Fibroblast of the aortic adventitia (primary cell): ENCODE measurements around the gene LRRC8C. TPM values are rescaled to one million over a fixed set of nuclear protein-coding genes. Genes with fewer than 3 reads are reported as not detected.

Experiments
- DNase-seq: peaks from one replicate; pipeline ENCODE4 v3.0.0-alpha.2; 2010; ENCODE audit warnings: low read depth
- H3K4me3 ChIP-seq: 2 replicates; pipeline ENCODE4 v1.5.1; 2011; ENCODE audit warnings: low read depth, mild to moderate bottlenecking, control low read depth, low read length, moderate library complexity
- total RNA-seq: library from RNA; depleted of rRNA; stranded (reverse); fragments of >200 nt; gene quantifications from 2 replicates; pipeline ENCODE4 v1.2.3, GENCODE V29; 2012; ENCODE audit warnings: low replicate concordance
- TF ChIP-seq, protein P1 (sequence below): IDR thresholded peaks from 2 replicates; pipeline ENCODE4 v1.5.1; 2011; ENCODE audit warnings: mild to moderate bottlenecking, low read length, control low read depth, inconsistent platforms; ENCODE audit not compliant: insufficient read depth

Gene LRRC8C
- 6.0 and 25.3 TPM in 2 replicates for total RNA-seq

DNA sequence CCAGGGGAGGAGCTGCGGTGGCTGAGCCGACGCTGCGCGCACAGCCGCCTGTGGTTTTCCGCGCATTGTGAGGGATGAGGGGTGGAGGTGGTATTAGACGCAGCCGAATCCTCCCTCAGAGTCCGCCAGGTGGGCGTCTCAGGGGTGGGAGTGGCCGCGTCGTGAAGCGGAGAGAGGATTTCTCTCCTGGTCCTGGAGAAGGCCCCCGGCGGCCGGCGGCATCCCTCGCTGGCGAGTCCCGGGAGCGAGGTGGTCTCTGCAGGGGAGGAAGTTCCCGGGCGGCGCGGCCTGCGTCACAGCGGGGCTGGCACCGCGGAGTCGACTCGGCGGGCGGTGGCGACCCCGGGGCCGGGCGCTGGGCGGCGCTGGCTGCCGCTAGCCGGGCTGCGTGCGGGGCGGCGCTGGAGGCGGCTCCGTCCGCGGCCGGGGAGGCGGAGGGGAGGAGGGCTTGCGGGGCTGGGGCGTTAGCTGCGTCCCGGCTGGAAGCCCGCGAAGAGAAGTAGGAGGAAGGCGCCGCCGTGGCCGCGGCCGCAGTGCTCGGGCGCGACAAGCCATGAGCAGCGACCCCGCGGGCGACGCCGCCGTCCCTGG lies at the start of gene LRRC8C:
LRRC8C (plus strand) TSS at position 464 of the 591 bp plus-strand sequence. CDS start 53,354 bp downstream, outside the sequence.
- H3K4me3 ChIP-seq = peak within 1 kb of the TSS; percentile 85
- DNase-seq = peak; percentile 65
- TF ChIP-seq, protein P1, sequence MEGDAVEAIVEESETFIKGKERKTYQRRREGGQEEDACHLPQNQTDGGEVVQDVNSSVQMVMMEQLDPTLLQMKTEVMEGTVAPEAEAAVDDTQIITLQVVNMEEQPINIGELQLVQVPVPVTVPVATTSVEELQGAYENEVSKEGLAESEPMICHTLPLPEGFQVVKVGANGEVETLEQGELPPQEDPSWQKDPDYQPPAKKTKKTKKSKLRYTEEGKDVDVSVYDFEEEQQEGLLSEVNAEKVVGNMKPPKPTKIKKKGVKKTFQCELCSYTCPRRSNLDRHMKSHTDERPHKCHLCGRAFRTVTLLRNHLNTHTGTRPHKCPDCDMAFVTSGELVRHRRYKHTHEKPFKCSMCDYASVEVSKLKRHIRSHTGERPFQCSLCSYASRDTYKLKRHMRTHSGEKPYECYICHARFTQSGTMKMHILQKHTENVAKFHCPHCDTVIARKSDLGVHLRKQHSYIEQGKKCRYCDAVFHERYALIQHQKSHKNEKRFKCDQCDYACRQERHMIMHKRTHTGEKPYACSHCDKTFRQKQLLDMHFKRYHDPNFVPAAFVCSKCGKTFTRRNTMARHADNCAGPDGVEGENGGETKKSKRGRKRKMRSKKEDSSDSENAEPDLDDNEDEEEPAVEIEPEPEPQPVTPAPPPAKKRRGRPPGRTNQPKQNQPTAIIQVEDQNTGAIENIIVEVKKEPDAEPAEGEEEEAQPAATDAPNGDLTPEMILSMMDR = peak; percentile 27

DNA sequence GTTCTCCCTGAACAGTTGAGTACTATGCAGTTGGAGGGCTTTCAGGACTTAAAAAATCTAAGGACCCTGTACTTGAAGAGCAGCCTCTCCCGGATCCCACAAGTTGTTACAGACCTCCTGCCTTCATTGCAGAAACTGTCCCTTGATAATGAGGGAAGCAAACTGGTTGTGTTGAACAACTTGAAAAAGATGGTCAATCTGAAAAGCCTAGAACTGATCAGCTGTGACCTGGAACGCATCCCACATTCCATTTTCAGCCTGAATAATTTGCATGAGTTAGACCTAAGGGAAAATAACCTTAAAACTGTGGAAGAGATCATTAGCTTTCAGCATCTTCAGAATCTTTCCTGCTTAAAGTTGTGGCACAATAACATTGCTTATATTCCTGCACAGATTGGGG lies 48.7 kb upstream of the LRRC8C start:
- TF ChIP-seq, protein P1 = no peak
- no peak for DNase-seq

DNA sequence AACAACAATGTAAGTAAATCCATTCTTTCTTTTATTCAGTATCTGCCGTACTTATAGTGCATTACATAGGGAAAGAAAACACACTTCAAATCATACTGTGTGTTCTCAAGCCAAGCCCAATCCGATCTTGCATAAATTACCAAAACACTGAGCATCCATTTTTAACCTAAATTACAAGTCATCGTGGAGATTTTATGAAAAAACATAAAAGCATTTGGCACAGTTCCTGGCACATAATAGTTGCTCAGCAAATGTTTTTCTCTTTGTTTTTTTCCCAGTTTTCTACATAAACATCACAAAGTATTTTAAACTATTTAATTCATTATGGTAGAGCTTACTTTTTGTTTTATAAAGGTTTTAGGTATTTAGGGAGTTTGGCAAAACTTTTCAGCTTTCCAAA lies 48.1 kb upstream of the LRRC8C start:
- TF ChIP-seq, protein P1 = no peak
- H3K4me3 ChIP-seq = no peak overlapping the region
- DNase-seq = no peak

More for the DNA sequence above, 48.7 kb upstream of the LRRC8C start:
- no peak overlapping the region for H3K4me3 ChIP-seq

DNA sequence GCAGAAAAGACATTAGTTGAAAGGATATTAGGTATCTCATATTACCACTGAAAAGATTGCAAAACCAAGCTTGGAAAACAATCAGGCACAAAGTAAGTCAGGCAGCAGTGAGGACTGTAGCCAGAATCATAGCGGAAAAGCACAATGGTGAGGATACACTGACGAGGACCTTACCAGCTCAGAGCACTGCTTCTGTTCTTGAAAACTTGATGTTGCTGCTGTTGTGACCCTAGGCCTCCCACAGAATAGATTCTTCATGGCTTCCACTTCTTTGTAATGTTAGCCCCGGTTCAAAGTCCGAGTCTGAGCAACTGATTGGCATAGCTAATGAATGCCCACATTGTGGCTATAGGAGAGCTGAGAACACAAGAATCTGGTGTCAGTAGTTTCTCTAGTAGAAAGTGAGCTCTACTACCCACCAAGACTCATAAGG lies 45.2 kb upstream of the LRRC8C start:
- no peak overlapping the region for H3K4me3 ChIP-seq
- DNase-seq = peak; percentile 10
- TF ChIP-seq, protein P1 = no peak

DNA sequence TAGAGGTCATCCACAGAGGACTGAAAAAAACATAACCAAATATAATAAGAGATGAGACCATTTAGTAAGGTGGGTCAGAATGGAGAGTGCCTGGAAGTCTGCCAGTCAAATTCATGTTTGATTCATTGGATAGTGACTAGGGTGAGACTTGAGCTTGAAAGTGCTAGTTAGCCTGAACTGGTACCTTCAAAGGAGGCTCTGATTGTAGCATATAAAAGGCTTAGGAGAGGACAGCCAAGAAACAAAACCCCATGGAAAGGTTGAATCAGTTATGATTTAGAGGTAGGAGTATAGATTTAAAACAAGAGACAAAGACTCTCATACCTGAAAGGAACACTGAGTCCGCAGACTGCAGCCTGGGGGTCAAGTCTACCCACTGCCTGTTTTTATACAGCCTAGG lies 44.4 kb upstream of the LRRC8C start:
- H3K4me3 ChIP-seq = no peak overlapping the region
- TF ChIP-seq, protein P1 = no peak
- DNase-seq = no peak

DNA sequence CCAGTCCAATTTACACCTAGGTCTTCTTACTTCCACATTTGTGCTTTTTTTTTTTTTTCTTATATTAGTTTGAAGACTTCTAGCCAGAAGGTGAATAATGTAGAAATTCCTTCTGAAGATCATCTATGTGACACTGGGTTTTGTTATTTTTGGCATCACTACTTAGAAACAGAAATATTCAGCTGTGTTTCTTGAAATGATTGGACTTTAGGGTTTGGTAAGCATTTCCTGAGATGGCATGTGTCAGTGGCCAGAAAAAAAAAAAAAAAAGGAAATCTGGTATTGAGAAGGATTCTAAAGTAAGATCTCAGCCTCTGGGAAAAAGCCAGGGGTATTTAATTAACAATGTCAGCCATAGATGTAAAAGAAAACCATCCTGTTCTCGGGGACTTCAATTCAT lies 43.4 kb upstream of the LRRC8C start:
- no peak for DNase-seq
- H3K4me3 ChIP-seq = no peak overlapping the region
- TF ChIP-seq, protein P1 = no peak
